Amniotic stem cell (primary cell): Measurements from ENCODE around the gene C16orf74.
A peak's percentile ranks its signal among the peaks of the same experiment; 100 is the strongest.

Source experiments
- DNase-seq: peaks from one replicate; lab custom pipeline; 2025; lab: John Stamatoyannopoulos, UW

The C16orf74 gene

DNA sequence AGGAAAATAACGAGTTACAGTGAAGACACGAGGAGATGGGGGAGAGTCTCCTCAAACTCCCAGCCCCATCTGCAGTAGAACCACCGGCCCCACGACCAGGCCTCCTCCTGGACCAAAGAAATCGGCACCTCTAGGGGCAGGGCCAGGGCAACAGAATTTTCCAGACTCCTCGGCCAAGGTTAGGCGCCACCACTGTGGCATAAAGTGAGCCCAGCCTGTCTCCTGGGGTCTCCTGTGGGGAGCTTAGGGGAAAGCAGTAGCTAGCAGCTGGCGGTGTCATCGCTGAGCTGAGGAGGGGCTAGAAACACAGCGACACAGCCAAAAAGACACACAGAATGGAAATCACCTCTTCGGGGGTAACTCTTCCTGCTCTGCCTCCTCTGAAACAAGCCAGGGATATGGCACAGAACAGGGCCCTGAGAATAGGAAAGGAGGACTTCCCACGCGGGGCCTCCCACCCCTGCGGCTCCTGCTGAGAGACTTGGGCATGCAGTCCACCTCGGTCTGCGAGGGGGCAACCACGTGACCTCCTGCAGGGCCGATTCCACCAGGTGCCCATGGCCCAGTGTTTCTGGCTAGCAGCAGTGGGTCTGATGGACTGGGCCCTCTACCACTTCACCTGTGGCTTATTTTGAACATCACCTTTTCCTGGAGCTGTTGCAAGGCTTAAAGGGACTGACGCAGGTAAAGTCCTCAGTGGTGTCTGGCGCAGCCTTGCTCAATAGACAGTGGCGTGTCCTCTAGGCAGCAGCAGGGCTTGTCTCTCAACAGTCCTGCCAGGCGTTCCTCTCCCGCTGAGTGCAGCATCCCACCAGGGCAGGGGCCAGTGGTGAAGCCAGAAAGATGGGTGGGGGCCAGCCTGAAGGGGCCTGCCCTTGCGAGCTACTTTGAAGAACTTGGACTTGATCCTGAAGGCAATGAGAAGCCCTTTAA is 55.4 kb downstream of the C16orf74 start:
- no peak for DNase-seq

DNA sequence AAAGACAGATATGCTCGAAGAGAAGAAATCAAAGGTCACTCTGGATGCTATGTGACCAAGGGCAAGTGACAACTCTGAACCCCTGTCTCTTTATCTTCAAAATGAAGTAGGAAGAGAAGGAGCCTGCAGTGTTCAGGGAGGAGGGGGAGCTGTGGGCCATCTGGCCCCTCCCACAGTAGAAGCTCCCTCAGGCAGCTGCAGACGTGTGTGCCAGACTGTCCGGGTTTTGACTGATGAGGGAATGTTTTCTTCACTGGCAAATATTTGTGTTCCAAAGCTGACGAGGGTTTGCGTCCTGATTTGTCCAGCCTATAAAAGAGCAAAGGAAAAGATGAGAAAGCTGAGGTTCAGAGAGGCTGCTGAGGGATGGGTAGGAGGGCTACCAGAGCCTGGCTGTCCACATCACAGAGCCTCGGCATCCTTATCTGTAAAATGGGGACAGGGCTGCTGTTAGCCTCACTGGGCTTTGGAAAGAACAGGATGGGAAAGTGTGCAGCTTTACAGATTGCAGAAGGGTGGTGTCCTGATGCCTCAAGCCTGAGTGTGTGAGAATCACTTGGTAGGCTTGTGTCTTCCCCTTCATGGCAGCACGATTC is 60.3 kb downstream of the C16orf74 start:
- DNase-seq = no peak

DNA sequence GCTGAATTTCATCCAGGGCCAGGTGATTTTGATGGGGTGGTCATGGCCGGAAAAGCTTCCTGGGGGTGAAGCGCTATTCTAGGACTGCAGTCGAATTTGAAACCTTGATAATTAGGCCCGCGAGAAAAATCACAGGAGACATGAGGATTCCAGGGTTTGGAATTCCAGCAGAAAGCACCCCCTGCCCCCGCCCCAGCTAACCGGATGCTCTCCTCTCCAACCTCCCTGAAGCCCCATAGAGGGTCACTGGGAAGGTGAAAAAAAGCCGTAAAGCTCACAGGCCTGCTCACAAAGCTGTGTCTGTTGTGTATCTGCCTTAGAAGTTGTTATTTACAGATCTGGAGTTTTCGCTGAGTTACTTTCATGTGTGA is 61.0 kb downstream of the C16orf74 start:
- DNase-seq = no peak

DNA sequence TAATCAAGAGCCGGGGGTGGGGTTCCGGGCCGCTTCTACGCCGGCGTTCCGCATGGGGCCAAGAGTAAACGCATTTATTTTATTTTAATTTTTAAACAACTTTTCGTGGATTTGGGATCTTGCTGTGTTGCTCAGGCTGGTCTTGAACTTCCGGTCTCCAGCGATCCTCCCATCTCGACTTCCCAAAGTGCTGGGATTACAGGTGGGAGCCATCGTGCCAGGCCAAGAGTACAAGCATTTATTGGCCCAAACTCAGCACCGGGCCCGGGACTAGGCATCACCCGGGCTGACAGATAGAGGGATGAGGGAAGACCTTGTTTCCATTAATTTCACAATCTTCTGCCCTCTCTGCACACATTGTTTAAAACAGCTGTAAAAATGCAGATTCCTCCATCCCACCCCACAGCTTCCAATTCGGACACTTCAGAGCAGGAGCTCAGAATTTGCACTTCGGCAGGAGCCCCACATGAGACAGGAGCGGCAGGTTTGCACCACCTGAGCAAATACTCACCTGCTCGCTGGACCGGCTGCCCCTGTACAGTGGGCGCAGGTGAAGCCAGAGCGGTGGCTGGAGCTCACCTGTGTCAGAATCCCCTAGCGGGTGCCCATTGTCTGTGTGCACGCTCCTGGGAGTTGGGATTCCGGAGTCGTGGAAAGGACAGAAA is 61.5 kb downstream of the C16orf74 start:
- no peak for DNase-seq

DNA sequence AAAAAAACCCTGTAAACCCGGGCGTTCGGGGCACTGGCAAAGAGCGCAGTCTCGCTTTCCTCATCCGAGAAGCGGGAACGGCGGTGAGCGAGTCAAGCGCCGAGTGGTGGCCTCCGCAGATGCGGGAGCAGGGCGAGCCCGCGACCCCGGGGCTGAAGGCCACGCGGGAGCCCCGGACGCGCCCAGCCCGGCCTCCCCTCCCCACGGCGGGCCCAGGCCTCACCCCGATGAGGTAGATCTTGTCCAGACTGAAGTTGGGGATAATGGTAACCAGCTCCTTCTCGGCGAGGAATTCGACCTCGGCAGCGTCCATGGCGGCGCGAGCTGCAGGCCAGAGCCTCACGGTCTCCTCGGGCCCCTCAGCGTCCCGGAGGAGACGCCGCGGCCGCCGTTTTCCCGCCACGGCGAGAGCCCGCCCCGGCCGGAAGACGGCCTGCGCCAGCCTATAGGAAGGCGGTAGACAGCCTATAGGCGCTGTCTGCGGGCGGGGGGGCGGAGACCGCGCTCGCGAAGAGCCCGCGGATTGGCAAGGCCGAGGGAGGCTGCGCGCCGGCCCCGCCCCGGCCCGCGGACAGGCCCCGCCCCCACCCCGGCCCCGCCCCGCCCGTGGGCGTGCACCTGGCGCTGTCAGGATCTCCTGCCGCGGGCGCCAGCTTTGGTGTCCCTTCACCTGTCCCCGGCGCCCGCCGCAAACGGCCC is 62.2 kb downstream of the C16orf74 start, which contains the start of gene GINS2:
GINS2 (minus strand) TSS at position 369 of the 699 bp plus-strand sequence; CDS start at position 313, 56 bp downstream.
- peak; percentile 54 for DNase-seq

DNA sequence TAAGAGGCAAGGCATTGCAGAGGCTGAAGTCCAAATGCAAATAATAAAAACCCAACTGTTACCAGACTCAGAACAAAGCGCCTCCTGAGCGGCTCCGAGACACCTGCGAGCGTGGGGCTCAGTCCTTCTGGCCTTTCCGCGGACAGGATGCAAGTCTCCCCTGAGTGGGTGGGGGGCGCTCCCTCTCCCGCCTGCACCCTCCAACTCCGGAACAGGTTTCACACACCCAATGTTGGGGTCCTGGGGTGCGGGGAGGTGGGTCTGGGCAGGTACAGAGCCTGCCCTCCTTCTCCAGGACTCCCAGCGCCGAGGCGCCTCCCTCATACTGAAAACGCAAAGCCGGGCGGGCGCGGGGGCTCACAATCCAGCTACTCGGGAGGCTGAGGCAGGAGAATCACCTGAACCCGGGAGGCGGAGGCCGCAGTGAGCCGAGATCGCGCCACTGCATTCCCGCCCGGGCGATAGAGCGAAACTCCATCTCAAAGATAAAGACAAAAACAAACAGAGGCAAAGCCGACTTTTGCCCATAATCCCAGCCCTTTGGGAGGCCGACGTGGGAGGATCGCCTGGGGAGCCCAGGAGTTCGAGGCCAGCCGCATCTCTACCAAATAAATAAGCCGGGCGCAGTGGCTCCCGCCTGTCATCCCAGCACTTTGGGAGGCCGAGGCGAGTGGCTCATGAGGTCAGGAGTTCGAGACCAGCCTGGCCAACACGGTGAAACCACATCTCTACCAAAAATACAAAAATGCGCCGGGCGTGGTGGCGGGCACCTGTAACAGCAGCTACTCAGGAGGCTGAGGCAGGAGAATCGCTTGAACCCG is 63.0 kb downstream of the C16orf74 start:
- no peak for DNase-seq

DNA sequence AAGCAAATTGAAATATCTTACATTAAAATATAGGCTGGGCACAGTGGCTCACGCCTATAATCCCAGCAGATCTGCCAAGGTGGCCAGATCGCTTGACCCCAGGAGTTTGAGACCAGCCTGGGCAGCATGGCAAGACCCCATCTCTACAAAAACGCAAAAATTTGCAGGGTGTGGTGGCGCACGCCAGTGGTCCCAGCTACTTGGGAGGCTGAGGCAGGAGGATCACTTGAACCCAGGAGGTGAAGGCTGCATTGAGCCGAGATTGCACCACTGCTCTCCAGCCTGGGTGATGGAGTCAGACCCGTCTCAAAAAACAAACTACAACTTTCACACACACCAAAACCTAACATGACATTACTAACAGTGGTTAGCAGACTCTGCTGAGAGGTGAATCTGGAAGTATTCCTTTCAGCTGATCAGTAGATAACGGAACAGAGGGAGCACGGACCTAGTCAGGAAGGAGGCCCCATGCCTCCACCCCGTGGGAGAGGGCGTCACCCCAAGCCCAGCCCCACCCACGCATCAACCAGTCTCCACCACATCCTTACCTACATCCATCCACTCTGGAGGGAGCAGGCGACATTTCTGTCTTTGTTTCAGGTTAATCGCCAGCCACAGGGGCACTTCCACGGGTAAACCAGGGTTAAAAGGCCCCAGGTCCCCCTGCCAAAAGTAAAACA is 63.8 kb downstream of the C16orf74 start:
- DNase-seq = no peak

DNA sequence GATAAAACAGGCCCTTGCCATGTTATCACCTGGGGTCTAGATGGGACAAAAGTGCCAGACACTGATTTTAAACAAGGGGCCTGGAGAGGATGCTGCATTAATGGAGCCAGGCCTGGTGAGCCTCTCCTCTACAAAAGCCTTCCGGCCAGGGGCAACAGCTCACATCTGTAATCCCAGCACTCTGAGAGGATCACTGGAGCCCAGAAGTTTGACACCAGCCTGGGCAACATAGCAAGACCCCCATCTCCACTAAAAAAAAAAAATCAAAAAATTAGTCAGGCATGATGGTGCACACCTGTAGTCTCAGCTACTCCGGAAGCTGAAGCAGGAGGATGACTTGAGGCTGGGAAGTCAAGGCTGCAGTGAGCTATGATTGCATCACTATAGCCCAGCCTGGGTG is 65.6 kb downstream of the C16orf74 start:
- DNase-seq = no peak

DNA sequence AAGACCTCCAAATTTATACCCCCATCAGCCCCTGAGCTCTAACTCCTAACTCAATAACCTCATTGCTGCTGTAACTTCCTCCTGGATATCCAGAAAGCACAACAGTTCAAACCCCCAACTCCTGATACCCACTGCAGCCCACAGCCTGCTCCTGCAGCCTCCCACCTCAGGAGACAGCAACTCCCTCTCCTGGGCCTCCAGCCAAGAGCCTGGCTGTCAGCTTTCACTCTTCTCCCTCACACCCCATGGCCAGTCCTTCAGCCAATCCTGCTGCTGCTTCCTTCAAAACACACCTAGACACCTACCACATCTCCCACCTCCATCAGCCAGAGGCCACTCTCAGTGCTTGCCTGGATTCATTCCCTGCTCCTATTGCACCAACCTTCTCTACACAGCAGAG is 67.5 kb downstream of the C16orf74 start:
- no peak for DNase-seq

DNA sequence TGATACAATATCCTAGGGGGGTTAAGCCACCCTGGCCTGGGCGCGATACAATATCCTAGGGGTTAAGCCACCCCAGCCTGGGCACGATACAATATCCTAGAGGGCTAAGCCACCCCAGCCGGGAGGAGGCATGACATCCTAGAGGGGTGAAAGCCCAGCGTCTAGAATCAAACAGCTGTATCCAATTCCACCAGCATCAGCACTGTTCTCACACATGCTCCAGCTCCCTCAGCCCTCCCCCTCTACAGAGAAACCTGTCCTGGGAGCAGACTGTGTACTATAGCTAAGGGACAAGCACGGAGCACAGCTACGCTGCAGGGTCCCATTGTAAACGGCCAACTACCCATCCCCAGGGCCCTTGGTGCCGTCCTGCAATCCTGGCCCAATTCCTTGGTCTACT is 68.4 kb downstream of the C16orf74 start:
- no peak for DNase-seq

DNA sequence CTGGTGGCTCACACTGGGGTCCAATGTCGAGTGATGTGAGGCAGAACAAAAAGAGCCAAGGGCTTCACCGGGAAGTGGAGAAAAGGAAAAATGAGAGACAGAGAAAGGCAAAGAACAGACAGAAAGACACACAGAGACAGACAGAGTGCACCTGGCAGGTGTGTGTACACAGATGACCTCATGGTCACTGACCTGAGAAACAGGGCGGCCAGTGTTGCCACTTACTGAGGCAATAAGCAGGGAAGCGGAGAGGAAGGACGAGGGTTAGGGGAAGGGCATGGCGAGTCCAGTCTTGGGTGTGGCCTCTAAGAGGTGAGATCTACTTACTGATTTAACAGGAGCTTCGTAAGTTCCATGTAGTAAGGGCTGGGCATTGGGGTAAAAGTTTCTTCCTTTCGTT is 69.6 kb downstream of the C16orf74 start:
- no peak for DNase-seq

DNA sequence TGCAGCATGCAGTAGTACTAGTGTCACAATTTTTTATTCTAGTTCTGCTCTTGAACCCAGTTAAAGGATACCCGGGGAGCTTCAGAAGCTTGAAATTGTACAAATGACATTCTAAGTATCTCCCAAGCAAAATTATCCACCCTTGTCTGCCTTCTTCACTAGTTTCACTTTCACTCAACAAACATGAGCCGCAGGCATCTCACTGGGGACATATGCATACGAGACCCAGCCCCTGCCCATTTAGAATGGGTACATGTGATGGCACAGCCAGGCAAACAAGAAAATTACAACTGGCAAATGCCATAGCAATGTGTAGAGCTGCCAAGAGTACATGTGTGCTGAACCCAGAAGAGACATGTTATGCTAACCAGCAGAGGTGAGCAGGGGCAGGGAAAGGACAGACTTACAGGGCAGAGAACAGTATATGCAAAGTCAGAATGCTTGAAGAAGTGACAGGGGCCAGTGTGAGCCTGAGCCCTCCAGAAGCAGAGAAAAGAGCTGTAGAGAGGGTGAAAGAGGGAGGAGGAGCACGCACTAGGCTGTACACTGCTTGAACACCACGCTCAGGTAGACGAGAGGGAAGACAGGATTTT is 70.4 kb downstream of the C16orf74 start:
- no peak for DNase-seq

DNA sequence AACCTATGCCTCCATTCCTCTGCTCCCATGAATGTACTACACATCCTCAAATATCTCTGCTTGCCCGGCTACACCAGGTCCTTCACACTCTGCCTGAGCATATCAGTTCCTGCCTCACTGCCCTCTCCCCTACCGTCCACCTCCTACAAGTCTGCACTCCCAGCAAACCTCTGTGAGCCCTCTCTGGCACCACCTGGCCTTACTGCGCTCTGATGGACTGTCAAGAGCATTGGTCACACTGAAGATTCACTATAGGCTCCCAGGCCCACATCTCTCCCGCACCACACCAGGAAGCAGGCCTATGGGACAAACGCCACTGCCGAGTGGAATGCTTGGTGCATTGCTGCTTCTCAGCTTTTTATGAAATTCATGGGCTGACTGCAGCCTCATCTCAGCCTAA is 71.0 kb downstream of the C16orf74 start:
- no peak for DNase-seq

DNA sequence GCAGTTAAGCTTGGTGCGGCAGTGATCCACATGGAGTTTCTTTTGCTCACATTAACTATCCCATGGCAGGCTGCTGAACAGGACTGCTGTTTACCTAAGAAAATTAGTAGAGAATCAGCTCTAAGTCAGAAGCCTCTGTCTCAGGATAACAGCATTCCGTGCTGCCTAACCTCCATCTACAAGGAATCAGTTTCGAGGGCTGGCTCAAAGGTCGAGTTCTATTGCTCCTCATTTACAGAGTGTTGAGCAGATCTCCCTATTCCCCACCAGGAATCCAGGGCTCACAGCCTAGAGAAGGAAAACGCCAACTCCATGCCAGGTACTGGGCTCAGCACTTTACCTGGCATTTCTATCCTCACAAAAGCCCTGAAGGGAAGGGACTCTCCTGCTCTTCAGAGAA is 72.1 kb downstream of the C16orf74 start:
- no peak for DNase-seq

DNA sequence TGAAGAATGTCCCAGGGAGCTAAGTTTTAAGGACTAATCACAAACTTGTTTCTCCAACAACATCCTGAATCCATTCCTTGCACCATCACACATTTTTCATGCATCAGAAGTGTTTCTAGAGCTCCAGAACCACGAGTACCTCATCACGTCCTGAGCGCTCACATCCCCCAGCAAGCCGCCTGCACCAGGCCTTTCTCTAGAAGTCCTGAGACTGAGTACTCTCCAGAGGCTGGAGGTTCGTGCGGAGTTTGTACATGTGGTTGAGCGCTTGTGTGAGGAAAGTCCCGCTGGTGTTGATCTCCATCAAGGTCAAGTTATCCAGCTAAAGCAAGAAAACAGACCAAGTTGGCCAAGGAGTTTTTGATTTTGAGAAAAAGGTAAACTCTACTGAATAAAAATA is 72.9 kb downstream of the C16orf74 start:
- no peak for DNase-seq

DNA sequence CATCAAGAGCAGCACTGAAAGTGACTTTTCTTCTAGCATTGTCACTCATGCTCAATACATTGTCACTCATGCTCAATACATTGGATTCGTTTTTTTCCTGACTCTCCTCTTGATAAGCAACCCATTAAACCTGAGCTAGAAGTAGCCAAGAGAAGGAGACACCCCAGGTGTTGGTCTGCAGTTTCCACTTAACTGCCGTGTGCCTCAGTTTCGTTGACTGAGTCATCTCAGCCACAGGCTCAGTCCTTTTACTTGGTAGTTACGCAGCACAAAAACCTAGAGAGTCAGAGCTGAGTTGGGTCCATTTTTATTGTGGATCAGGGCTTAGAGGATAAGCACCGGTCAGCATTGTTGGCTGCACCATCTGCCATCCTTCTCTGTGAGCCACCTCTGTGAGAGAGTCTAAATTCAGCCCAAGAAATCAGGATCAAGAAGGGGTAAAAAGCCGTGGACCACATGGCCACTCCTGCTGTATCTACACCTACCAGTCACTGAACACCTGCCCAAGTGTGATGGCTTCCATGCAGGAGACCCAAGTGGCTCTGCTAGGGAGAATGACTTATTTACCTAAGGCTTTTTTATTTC is 73.4 kb downstream of the C16orf74 start:
- no peak for DNase-seq

DNA sequence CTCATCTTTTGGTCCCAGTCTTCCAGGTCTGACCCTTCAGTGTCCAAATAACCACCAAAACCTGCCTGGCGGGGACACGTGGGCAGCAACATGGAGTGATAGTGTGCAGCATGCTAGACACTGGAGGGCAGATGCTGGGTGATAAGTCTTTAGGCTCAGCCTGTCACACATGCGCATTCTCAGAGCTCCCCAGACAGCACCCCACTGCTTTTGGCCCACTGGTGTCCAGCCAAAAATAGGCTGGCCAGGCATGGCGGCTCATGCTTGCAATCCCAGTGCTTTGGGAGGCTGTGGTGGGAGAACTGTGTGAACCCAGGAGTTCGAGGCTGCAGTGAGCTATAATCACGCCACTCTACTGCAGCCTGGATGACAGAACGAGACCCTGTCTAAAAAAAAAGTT is 74.4 kb downstream of the C16orf74 start:
- DNase-seq = no peak

DNA sequence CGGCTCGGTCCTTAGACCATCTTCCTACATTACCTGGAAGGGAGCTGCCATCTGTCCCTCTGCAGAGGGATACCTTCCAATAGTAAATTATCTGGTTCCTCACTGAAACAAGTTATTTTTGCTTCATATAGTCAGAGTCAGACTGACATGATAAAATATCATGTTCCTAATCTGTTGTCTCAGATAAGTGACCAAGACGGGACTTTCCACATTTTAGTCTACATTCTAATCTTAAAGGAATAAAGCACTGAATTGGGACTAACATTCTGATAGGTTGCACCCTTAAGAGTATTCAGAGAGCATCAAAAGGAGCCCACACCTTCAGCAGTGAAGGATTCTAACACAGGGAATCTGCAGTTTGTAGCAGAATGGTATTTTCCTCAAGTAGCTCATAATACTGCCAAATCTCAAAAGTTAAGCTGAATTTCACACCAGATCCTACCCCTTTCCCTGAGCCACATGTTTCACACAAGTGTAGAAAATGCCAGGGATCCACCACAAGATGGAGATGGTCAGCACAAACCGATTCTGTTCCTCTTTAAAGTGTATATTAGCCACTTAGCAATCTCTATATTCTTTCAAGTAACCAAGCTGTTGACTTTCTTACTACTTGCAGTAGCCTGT is 75.5 kb downstream of the C16orf74 start:
- DNase-seq = no peak

DNA sequence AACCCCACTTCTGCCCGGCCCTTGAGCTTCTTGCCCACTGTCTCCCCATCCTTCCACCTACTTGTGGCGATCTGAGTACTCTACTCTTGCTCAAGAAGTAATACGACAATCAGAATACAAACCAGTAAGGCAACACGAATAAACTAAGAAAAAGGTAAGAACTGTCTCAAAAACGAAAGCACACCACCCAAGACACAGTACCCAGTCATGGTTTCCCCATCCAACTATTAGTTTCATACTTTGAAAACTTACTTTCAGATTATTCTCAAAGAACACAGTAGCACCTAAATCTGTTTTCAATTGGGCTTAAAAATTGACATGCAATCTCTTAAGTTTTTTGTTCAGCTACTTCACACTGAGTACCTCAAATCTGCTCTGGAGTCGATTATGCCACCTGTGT is 76.1 kb downstream of the C16orf74 start:
- DNase-seq = no peak

DNA sequence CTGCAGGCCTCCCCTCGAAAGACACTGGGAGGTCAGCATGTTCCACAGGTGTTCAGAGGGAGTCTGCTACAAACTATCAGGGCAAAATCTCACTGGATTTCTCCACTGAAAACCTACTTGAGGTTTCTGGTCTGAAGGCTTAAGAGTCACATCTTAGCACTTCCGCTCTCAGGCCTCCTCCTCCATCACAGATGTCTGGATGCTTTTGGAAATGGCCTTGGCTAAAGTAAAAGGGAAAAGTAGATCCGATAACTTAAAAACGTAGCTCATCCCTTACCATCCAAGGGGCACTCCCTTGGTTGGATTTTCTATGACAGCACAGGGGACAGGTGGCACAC is 76.5 kb downstream of the C16orf74 start:
- no peak for DNase-seq
